K562 (cell line): ENCODE results near the gene LSP1. TPM values are rescaled to one million over a fixed set of nuclear protein-coding genes. Genes with fewer than 3 reads are reported as not detected.

Experiments
- ADNP ChIP-seq: fragments of 200-800 bp; sonication (Bioruptor generic); IDR thresholded peaks from 2 replicates; pipeline ENCODE4 v1.6.1; 2016; ENCODE audit warnings: missing genetic modification characterization, missing compliant biosample characterization
- DACH1 ChIP-seq: fragments of 450-650 bp; IDR thresholded peaks from 2 replicates; pipeline ENCODE4 v1.6.1; 2018; ENCODE audit not compliant: partially characterized antibody
- MYBL2 ChIP-seq, 2 experiments: fragments of 450-650 bp in 1 of 2; sonication (generic) in 1 of 2; formaldehyde crosslinking in 1 of 2; IDR thresholded peaks; 2 replicates each; pipeline versions ENCODE4 v1.6.1 to v1.8.1; 2017 to 2022; ENCODE audit warnings: borderline replicate concordance in 1 of 2, inconsistent platforms in 1 of 2, low read depth in 1 of 2, mild to moderate bottlenecking in 1 of 2, missing genetic modification reagents in 1 of 2, moderate library complexity in 1 of 2
- PRDM10 ChIP-seq: fragments of 450-650 bp; IDR thresholded peaks from 2 replicates; pipeline ENCODE4 v1.6.1; 2018; ENCODE audit not compliant: partially characterized antibody
- TRIM24 ChIP-seq, 2 experiments: fragments of 450-650 bp; IDR thresholded peaks; 2 replicates each; pipeline ENCODE4 v1.6.1; 2016
- ZNF318 ChIP-seq, 2 experiments: fragments of 450-650 bp; IDR thresholded peaks; 2 replicates each; pipeline ENCODE4 v1.6.1; 2016; ENCODE audit warnings: mild to moderate bottlenecking in 2 of 2, borderline replicate concordance in 1 of 2, low read depth in 1 of 2, moderate library complexity in 1 of 2
- polyA plus RNA-seq, 8 experiments: library from polyadenylated mRNA; depleted of rRNA in 4 of 8; stranded (reverse) in 5 of 8; unstranded in 3 of 8; fragments of >200 nt; fragmentation: Nextera tagmentation in 2 of 8; fragmentation: Illumina TruSeq in 1 of 8; extraction: Ambion mirVana in 2 of 8; extraction: Trizol in 1 of 8; gene quantifications; 2 replicates each; pipeline versions ENCODE4 v1.2.1 to v1.2.3, GENCODE V29; 2011 to 2014; ENCODE audit warnings: inconsistent platforms in 1 of 8, missing spikeins in 1 of 8
- total RNA-seq, 7 experiments: library from RNA; depleted of rRNA in 6 of 7; stranded (reverse); fragments of >200 nt in 6 of 7; fragmentation: Illumina TruSeq in 2 of 7; extraction: Trizol in 2 of 7; gene quantifications; 2 replicates each; pipeline versions ENCODE4 v1.2.1 to v1.2.3, GENCODE V29; 2011 to 2021; ENCODE audit warnings: low replicate concordance in 1 of 7

Gene LSP1
- total and polyA plus RNA-seq, 9 of the 15 experiments (the other 6 are each of a cell fraction or from before 2014, with no cell fraction given): 0.08 to 2.9 (median 0.65) TPM; not detected in 2

- TF ChIP-seq ZNF318 (IDR thresholded peaks at IDR 0.05; ENCODE audit: borderline replicate concordance in 1 of 2, low read depth in 1 of 2) (no peak), DACH1 (no peak), ADNP (no peak), TRIM24 (IDR thresholded peaks at IDR 0.05) (no peak), PRDM10 (no peak), MYBL2 (IDR thresholded peaks at IDR 0.05; ENCODE audit: low read depth) (no peak), MYBL2 (CRISPR knock-in tag; IDR thresholded peaks at IDR 0.05; ENCODE audit: borderline replicate concordance) (no peak)
These were observed 3.6 kb downstream of the LSP1 start (continued) for GRCh38 chr11:1856306-1857005.
